ENCODE data around the gene PON2. TPM values are rescaled to one million over a fixed set of nuclear protein-coding genes. Genes with fewer than 3 reads are reported as not detected.

Gene PON2
- total and polyA plus RNA-seq, 2 of the 13 experiments (the other 11 are each of a cell fraction or from before 2014, with no cell fraction given), result 202 to 217 TPM

DNA sequence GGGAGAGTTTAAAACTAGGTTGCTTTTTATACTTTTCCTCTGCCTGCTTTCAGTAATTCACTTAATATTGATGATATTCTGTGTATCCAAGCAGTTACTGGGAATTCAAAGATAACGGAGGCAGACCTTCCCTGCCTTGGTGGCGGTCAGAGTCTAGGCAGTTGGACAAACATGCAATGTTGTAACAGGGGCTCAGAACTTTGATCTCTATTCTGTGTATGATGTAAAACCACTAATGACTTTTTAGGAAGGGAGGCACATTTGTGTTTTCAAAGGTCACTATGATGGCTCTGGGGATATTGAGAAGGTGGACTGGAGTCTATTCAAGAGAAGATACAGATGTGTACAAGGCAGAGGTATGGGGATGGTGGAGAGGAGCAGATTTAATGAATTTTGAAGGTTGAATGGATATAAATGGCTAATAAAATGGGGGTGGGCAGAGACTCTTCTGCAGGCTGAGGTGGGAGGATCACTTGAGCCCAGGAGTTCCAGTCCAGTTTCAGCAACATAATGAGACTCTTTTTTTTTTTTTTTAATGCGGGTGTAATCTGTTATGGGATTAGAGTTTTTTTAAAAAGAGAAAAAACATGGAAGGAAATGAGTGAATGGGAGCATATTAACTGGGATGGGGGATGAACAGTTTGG lies 5.7 kb upstream of the PON2 start (continued):
- TF ChIP-seq, protein P1, sequence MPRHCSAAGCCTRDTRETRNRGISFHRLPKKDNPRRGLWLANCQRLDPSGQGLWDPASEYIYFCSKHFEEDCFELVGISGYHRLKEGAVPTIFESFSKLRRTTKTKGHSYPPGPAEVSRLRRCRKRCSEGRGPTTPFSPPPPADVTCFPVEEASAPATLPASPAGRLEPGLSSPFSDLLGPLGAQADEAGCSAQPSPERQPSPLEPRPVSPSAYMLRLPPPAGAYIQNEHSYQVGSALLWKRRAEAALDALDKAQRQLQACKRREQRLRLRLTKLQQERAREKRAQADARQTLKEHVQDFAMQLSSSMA (CRISPR knock-in tag; IDR thresholded peaks at IDR 0.05), result no peak
- no peak for TF ChIP-seq ZNF432 (CRISPR knock-in tag; IDR thresholded peaks at IDR 0.05; ENCODE audit: borderline replicate concordance)
- TF ChIP-seq ZNF17 (CRISPR knock-in tag; IDR thresholded peaks at IDR 0.05), result 0 out of 2 replicates have a peak, but pooled peaks have one; percentile 6
- no peak for TF ChIP-seq GTF2F1 (IDR thresholded peaks at IDR 0.05; ENCODE audit: low read length)
- no peak for TF ChIP-seq ZFY (CRISPR knock-in tag; IDR thresholded peaks at IDR 0.05)
- no peak for TF ChIP-seq ZSCAN20 (CRISPR knock-in tag; IDR thresholded peaks at IDR 0.05; ENCODE audit: borderline replicate concordance)
- no peak for TF ChIP-seq EZH2 (conservative IDR thresholded peaks at IDR 0.05; ENCODE audit: low read depth, low read length)
- peak; percentile 78 for TF ChIP-seq ZBTB7B (CRISPR knock-in tag; IDR thresholded peaks at IDR 0.05)
- TF ChIP-seq PAX8 (CRISPR knock-in tag; IDR thresholded peaks at IDR 0.05; ENCODE audit: borderline replicate concordance), result no peak
- TF ChIP-seq IRX3 (CRISPR knock-in tag; IDR thresholded peaks at IDR 0.05; ENCODE audit: borderline replicate concordance, low read depth), result 0 out of 2 replicates have a peak, but pooled peaks have one; percentile 21
- no peak for TF ChIP-seq ZNF724P (CRISPR knock-in tag; IDR thresholded peaks at IDR 0.05; ENCODE audit: borderline replicate concordance)
- TF ChIP-seq FOSL2 (CRISPR knock-in tag; IDR thresholded peaks at IDR 0.05), result peak; percentile 86
- TF ChIP-seq, protein P2, sequence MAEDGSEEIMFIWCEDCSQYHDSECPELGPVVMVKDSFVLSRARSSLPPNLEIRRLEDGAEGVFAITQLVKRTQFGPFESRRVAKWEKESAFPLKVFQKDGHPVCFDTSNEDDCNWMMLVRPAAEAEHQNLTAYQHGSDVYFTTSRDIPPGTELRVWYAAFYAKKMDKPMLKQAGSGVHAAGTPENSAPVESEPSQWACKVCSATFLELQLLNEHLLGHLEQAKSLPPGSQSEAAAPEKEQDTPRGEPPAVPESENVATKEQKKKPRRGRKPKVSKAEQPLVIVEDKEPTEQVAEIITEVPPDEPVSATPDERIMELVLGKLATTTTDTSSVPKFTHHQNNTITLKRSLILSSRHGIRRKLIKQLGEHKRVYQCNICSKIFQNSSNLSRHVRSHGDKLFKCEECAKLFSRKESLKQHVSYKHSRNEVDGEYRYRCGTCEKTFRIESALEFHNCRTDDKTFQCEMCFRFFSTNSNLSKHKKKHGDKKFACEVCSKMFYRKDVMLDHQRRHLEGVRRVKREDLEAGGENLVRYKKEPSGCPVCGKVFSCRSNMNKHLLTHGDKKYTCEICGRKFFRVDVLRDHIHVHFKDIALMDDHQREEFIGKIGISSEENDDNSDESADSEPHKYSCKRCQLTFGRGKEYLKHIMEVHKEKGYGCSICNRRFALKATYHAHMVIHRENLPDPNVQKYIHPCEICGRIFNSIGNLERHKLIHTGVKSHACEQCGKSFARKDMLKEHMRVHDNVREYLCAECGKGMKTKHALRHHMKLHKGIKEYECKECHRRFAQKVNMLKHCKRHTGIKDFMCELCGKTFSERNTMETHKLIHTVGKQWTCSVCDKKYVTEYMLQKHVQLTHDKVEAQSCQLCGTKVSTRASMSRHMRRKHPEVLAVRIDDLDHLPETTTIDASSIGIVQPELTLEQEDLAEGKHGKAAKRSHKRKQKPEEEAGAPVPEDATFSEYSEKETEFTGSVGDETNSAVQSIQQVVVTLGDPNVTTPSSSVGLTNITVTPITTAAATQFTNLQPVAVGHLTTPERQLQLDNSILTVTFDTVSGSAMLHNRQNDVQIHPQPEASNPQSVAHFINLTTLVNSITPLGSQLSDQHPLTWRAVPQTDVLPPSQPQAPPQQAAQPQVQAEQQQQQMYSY (CRISPR knock-in tag; IDR thresholded peaks at IDR 0.05), result peak; percentile 89
- TF ChIP-seq SRSF4 (IDR thresholded peaks at IDR 0.05; ENCODE audit: low read depth, low read length, poor library complexity, severe bottlenecking), result no peak
- peak; percentile 94 for TF ChIP-seq CEBPB (IDR thresholded peaks at IDR 0.05; ENCODE audit: borderline replicate concordance, low read depth, low read length)
- TF ChIP-seq ZNF44 (CRISPR knock-in tag; IDR thresholded peaks at IDR 0.05), result no peak
- TF ChIP-seq HNRNPH1 (optimal IDR thresholded peaks at IDR 0.05; ENCODE audit: low read depth, low read length), result no peak
- TF ChIP-seq, protein P3, sequence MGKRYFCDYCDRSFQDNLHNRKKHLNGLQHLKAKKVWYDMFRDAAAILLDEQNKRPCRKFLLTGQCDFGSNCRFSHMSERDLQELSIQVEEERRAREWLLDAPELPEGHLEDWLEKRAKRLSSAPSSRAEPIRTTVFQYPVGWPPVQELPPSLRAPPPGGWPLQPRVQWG (CRISPR knock-in tag; IDR thresholded peaks at IDR 0.05; ENCODE audit: borderline replicate concordance, low read depth), result no peak
- no peak for TF ChIP-seq NRL (CRISPR knock-in tag; IDR thresholded peaks at IDR 0.05; ENCODE audit: borderline replicate concordance)
- TF ChIP-seq BCL6 (CRISPR knock-in tag; IDR thresholded peaks at IDR 0.05), result peak; percentile 100
- peak; percentile 40 to 71; a peak in 2 of 4 replicates for TF ChIP-seq NR2F1 (CRISPR knock-in tag; IDR thresholded peaks at IDR 0.05)
- TF ChIP-seq, protein P4, sequence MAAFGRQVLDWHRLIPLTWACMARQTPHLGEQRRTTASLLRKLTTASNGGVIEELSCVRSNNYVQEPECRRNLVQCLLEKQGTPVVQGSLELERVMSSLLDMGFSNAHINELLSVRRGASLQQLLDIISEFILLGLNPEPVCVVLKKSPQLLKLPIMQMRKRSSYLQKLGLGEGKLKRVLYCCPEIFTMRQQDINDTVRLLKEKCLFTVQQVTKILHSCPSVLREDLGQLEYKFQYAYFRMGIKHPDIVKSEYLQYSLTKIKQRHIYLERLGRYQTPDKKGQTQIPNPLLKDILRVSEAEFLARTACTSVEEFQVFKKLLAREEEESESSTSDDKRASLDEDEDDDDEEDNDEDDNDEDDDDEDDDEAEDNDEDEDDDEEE (CRISPR knock-in tag; IDR thresholded peaks at IDR 0.05), result no peak

Measured in HepG2 (cell line).